Activated CD8-positive, alpha-beta memory T cell treated with anti-CD3 and anti-CD28 coated beads for 36 hours (primary cell): Measurements from ENCODE around the gene ELP6. TPM values are rescaled to one million over a fixed set of nuclear protein-coding genes. Genes with fewer than 3 reads are reported as not detected.

Experiments used
- CTCF ChIA-PET: fragments of 350-600 bp; sonication (Branson Sonifier 250); formaldehyde crosslinking; loops from one replicate; lab custom pipeline; 2021; ENCODE audit warnings: antibody characterized with exemption; lab: Charles Lee
- POLR2A ChIA-PET: fragments of 350-600 bp; sonication (Branson Sonifier 250); formaldehyde crosslinking; loops from one replicate; lab custom pipeline; 2021; ENCODE audit warnings: antibody characterized with exemption; lab: Charles Lee
- total RNA-seq, 2 experiments: library from RNA; stranded (reverse); gene quantifications; one replicate each; pipeline ENCODE4 v1.2.3, GENCODE V29; 2021

The ELP6 gene
- 10 to 100 TPM; 49.7 to 50.4 TPM for total RNA-seq

- ChIA-PET POLR2A (interaction anchor here (1.0 kb wide), 1 partner anchor 199 kb away, joined by 6 read pairs; no protein-coding TSS in a partner anchor), CTCF (interaction anchor here (0.6 to 2.0 kb wide), 4 partner anchors 9 to 277 kb away, joined by 4 to 9 read pairs (median 8); no protein-coding TSS in a partner anchor)
Measured at GRCh38 chr3:47513125-47513929, at the start of gene ELP6. Gene ELP6 (minus strand): TSS chr3:47513712. CDS start chr3:47513590, 122 bp downstream.

GRCh38 chr3:47556351-47556750 is 42.8 kb upstream of the ELP6 start:
- POLR2A ChIA-PET, result no interaction called here

GRCh38 chr3:47554335-47554734 is 40.8 kb upstream of the ELP6 start:
- CTCF ChIA-PET, result no interaction called here
- POLR2A ChIA-PET, result no interaction called here

More at GRCh38 chr3:47556351-47556750, 42.8 kb upstream of the ELP6 start:
- CTCF ChIA-PET, result interaction anchor here (0.6 to 1.4 kb wide), 2 partner anchors 19 to 34 kb away, joined by 3 to 4 read pairs; no protein-coding TSS in a partner anchor

GRCh38 chr3:47553407-47553806 is 39.9 kb upstream of the ELP6 start:
- POLR2A ChIA-PET, result no interaction called here
- CTCF ChIA-PET, result no interaction called here

- POLR2A ChIA-PET, result no interaction called here
- CTCF ChIA-PET, result interaction anchor here (0.6 kb wide), 1 partner anchor 27 kb away, joined by 3 read pairs; no protein-coding TSS in a partner anchor
Measured at GRCh38 chr3:47542471-47543173, 29.1 kb upstream of the ELP6 start.

GRCh38 chr3:47541583-47542108 is 28.1 kb upstream of the ELP6 start:
- ChIA-PET POLR2A (no interaction called here), CTCF (interaction anchor here (0.6 kb wide), 1 partner anchor 205 kb away, joined by 3 read pairs; no protein-coding TSS in a partner anchor)

- POLR2A ChIA-PET, result no interaction called here
- CTCF ChIA-PET, result interaction anchor here (0.6 to 0.7 kb wide), 2 partner anchors 333 to 396 kb away, joined by 3 to 4 read pairs; no protein-coding TSS in a partner anchor
Measured at GRCh38 chr3:47540281-47540680, 26.8 kb upstream of the ELP6 start.

GRCh38 chr3:47536967-47537366 is 23.5 kb upstream of the ELP6 start:
- ChIA-PET CTCF (no interaction called here), POLR2A (no interaction called here)

- POLR2A ChIA-PET, result interaction anchor here (1.0 kb wide), 1 partner anchor 14 kb away, joined by 4 read pairs; no protein-coding TSS in a partner anchor
Measured at GRCh38 chr3:47536221-47536891, 22.8 kb upstream of the ELP6 start.

GRCh38 chr3:47533996-47534454 is 20.5 kb upstream of the ELP6 start:
- ChIA-PET CTCF (interaction anchor here (0.7 kb wide), 1 partner anchor 12 kb away, joined by 3 read pairs; no protein-coding TSS in a partner anchor), POLR2A (no interaction called here)

More at GRCh38 chr3:47536221-47536891, 22.8 kb upstream of the ELP6 start:
- CTCF ChIA-PET, result no interaction called here

- POLR2A ChIA-PET, result no interaction called here
- CTCF ChIA-PET, result interaction anchor here (0.7 to 0.9 kb wide), 2 partner anchors 11 to 16 kb away, joined by 3 read pairs; no protein-coding TSS in a partner anchor
Measured at GRCh38 chr3:47533481-47533880, 20.0 kb upstream of the ELP6 start.

- CTCF ChIA-PET, result no interaction called here
- POLR2A ChIA-PET, result no interaction called here
Measured at GRCh38 chr3:47527952-47528725, 14.6 kb upstream of the ELP6 start.

- CTCF ChIA-PET, result interaction anchor here (0.7 kb wide), 1 partner anchor 258 kb away, joined by 3 read pairs; no protein-coding TSS in a partner anchor
Measured at GRCh38 chr3:47525617-47526016, 12.1 kb upstream of the ELP6 start.

GRCh38 chr3:47523310-47524073 is 10.0 kb upstream of the ELP6 start:
- ChIA-PET POLR2A (no interaction called here), CTCF (interaction anchor here (0.7 to 3.5 kb wide), 5 partner anchors 264 to 302 kb away, joined by 3 to 25 read pairs (median 5); no protein-coding TSS in a partner anchor)

More at GRCh38 chr3:47525617-47526016, 12.1 kb upstream of the ELP6 start:
- POLR2A ChIA-PET, result no interaction called here

GRCh38 chr3:47522082-47522987 is 8.8 kb upstream of the ELP6 start:
- CTCF ChIA-PET, result interaction anchor here (0.6 to 3.5 kb wide), 26 partner anchors 9 to 468 kb away, joined by 3 to 25 read pairs (median 3); partner anchors contain the start of gene ELP6
- POLR2A ChIA-PET, result interaction anchor here (0.6 kb wide), 1 partner anchor 13 kb away, joined by 4 read pairs; no protein-coding TSS in a partner anchor

- CTCF ChIA-PET, result interaction anchor here (1.0 to 3.5 kb wide), 3 partner anchors 12 to 304 kb away, joined by 3 to 25 read pairs (median 12); no protein-coding TSS in a partner anchor
- POLR2A ChIA-PET, result interaction anchor here (0.6 kb wide), 1 partner anchor 368 kb away, joined by 3 read pairs; no protein-coding TSS in a partner anchor
Measured at GRCh38 chr3:47520756-47521155, 7.2 kb upstream of the ELP6 start.
